DND-41 (cell line): ENCODE data around the gene SHQ1.

ENCODE experiments used
- EZH2 ChIP-seq: IDR thresholded peaks from 3 replicates; pipeline ENCODE4 v1.6.1; 2012; ENCODE audit warnings: borderline replicate concordance, low read depth, mild to moderate bottlenecking, moderate library complexity, low read length, inconsistent platforms; ENCODE audit not compliant: severe bottlenecking
- TF ChIP-seq, protein P1 (sequence below): IDR thresholded peaks from 2 replicates; pipeline ENCODE4 v1.5.1; 2012; ENCODE audit warnings: borderline replicate concordance, low read length, moderate library complexity, mild to moderate bottlenecking; ENCODE audit not compliant: poor library complexity, severe bottlenecking; ENCODE audit errors: extremely low read depth

DNA sequence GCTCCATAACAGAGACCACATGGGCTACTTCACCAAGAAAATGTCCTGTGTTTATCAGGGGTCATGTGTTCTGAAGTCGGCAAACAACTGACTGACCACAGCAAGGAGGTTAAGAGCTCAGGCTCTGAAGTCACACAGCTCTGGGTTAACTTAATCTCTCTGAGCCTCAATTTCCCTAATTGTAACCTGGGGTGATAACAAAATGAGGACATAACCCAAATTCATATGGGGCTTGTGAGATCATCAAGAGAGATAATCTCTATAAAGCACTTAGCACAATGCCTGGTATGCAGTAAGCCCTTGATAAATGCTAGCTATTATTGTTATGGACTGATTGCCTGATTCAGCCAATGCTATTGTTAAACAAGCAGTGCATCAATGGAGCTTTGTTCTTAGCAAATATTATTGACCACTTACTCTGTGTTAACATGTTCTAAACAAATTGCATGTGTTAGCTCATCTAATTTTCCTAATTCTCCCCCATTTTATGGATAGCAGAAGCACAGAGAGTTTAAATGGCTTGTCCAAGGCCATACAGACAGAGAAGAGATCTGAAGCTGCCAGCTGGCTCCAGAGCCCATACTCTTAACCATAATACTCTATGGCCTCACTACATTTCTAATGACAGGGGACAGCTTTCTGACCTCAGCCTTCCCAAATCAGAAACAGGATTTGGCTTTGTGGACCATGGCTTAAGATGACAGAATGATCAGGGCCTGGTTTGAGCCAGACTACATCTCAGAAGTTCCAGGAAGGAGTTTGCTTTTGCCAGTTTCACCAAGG lies 78.3 kb downstream of the SHQ1 start:
- no peak for TF ChIP-seq EZH2
- TF ChIP-seq, protein P1, sequence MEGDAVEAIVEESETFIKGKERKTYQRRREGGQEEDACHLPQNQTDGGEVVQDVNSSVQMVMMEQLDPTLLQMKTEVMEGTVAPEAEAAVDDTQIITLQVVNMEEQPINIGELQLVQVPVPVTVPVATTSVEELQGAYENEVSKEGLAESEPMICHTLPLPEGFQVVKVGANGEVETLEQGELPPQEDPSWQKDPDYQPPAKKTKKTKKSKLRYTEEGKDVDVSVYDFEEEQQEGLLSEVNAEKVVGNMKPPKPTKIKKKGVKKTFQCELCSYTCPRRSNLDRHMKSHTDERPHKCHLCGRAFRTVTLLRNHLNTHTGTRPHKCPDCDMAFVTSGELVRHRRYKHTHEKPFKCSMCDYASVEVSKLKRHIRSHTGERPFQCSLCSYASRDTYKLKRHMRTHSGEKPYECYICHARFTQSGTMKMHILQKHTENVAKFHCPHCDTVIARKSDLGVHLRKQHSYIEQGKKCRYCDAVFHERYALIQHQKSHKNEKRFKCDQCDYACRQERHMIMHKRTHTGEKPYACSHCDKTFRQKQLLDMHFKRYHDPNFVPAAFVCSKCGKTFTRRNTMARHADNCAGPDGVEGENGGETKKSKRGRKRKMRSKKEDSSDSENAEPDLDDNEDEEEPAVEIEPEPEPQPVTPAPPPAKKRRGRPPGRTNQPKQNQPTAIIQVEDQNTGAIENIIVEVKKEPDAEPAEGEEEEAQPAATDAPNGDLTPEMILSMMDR: no peak
